Keratinocyte (primary cell): ENCODE results near the gene KEL. TPM values are rescaled to one million over a fixed set of nuclear protein-coding genes. Genes with fewer than 3 reads are reported as not detected.

Experiments used
- DNase-seq: peaks from one replicate; pipeline ENCODE4 v3.0.0-alpha.2; 2011; ENCODE audit warnings: low read depth, missing footprints, low spot score
- FAIRE-seq: peaks from 2 replicates; lab custom pipeline; 2011; peaks lifted over from hg19 to GRCh38; lab: Jason Lieb, UNC
- H2AFZ ChIP-seq: 2 replicates; pipeline ENCODE4 v1.6.0; 2012; ENCODE audit warnings: low read length, control low read depth, inconsistent platforms; ENCODE audit not compliant: control insufficient read depth
- H3K27ac ChIP-seq: 2 replicates; pipeline ENCODE4 v1.5.1; 2011; ENCODE audit warnings: low read length; ENCODE audit not compliant: control insufficient read depth, insufficient read depth
- H3K27me3 ChIP-seq: 3 replicates; pipeline ENCODE4 v1.6.0; 2011; ENCODE audit warnings: low read length; ENCODE audit not compliant: control insufficient read depth, insufficient read depth; ENCODE audit errors: extremely low read depth
- H3K36me3 ChIP-seq, 2 experiments: 2 replicates in 1 of 2; 3 replicates in 1 of 2; pipeline ENCODE4 v1.5.1; 2011; ENCODE audit warnings: low read length in 2 of 2, mild to moderate bottlenecking in 1 of 2; ENCODE audit not compliant: control insufficient read depth in 2 of 2, insufficient read depth in 2 of 2; ENCODE audit errors: extremely low read depth in 1 of 2
- H3K4me1 ChIP-seq: 3 replicates; pipeline ENCODE4 v1.5.1; 2011; ENCODE audit warnings: low read length; ENCODE audit not compliant: control insufficient read depth, insufficient read depth; ENCODE audit errors: extremely low read depth
- H3K4me2 ChIP-seq: 3 replicates; pipeline ENCODE4 v1.6.0; 2011; ENCODE audit warnings: low read depth, low read length; ENCODE audit not compliant: control insufficient read depth, insufficient read depth; ENCODE audit errors: extremely low read depth
- H3K4me3 ChIP-seq, 3 experiments: fragments of 200-600 bp in 1 of 3; sonication (generic) in 1 of 3; 2 replicates in 2 of 3; 3 replicates in 1 of 3; pipeline ENCODE4 v1.5.1; 2011 to 2016; ENCODE audit warnings: low read length in 3 of 3, mild to moderate bottlenecking in 3 of 3, control low read depth in 2 of 3, inconsistent platforms in 1 of 3, low read depth in 1 of 3, mixed read lengths in 1 of 3, mixed run types in 1 of 3, moderate library complexity in 1 of 3; ENCODE audit not compliant: control insufficient read depth in 2 of 3, insufficient read depth in 2 of 3; ENCODE audit errors: extremely low read depth in 1 of 3
- H3K79me2 ChIP-seq: 2 replicates; pipeline ENCODE4 v1.6.0; 2012; ENCODE audit warnings: low read length; ENCODE audit not compliant: control insufficient read depth, insufficient read depth
- H3K9ac ChIP-seq: 3 replicates; pipeline ENCODE4 v1.6.0; 2011; ENCODE audit warnings: low read length; ENCODE audit not compliant: control insufficient read depth, insufficient read depth; ENCODE audit errors: extremely low read depth
- H3K9me1 ChIP-seq: 3 replicates; pipeline ENCODE4 v1.6.0; 2011; ENCODE audit warnings: low read length; ENCODE audit not compliant: control insufficient read depth, insufficient read depth; ENCODE audit errors: extremely low read depth
- H3K9me3 ChIP-seq: 2 replicates; pipeline ENCODE4 v1.5.1; 2012; ENCODE audit warnings: low read depth, low read length; ENCODE audit not compliant: control insufficient read depth
- H4K20me1 ChIP-seq: 3 replicates; pipeline ENCODE4 v1.6.0; 2011; ENCODE audit warnings: low read length; ENCODE audit not compliant: control insufficient read depth, insufficient read depth; ENCODE audit errors: extremely low read depth
- CTCF ChIP-seq, 3 experiments: IDR thresholded peaks in 1 of 3; conservative IDR thresholded peaks in 1 of 3; optimal IDR thresholded peaks in 1 of 3; 2 replicates in 2 of 3; 3 replicates in 1 of 3; pipeline versions ENCODE3 to v1.5.1; 2011; ENCODE audit warnings: low read length in 3 of 3, mild to moderate bottlenecking in 3 of 3, moderate library complexity in 2 of 3, control low read depth in 1 of 3, inconsistent platforms in 1 of 3; ENCODE audit not compliant: insufficient read depth in 2 of 3; ENCODE audit errors: extremely low read depth in 1 of 3
- EZH2 ChIP-seq: IDR thresholded peaks from one replicate; pipeline ENCODE4 v1.6.1; 2012; ENCODE audit warnings: inconsistent platforms, mild to moderate bottlenecking, low read length, moderate library complexity
- dilution Hi-C: fragments of 300-500 bp; cut with MboI; formaldehyde crosslinking; loops from one replicate; pipeline ENCODE4 v1.7.0; 2020; ENCODE audit warnings: low sequenced_read_pairs; ENCODE audit not compliant: extremely low pct_ligation_motif_present
- polyA plus RNA-seq, 5 experiments: library from polyadenylated mRNA; depleted of rRNA in 3 of 5; stranded (reverse) in 3 of 5; stranded (forward) in 1 of 5; unstranded in 1 of 5; fragments of >200 nt; gene quantifications; 1 replicate in 1 of 5; 2 replicates in 3 of 5; 3 replicates in 1 of 5; pipeline versions ENCODE4 v1.2.1 to v1.2.3, GENCODE V29; 2011 to 2012; ENCODE audit warnings: missing spikeins in 2 of 5, low read depth in 1 of 5, low replicate concordance in 1 of 5

KEL gene
- polyA plus RNA-seq, 1 donor (not counting 4 experiments of a cell fraction or from before 2014, with no cell fraction given), result 0.09 TPM

DNA sequence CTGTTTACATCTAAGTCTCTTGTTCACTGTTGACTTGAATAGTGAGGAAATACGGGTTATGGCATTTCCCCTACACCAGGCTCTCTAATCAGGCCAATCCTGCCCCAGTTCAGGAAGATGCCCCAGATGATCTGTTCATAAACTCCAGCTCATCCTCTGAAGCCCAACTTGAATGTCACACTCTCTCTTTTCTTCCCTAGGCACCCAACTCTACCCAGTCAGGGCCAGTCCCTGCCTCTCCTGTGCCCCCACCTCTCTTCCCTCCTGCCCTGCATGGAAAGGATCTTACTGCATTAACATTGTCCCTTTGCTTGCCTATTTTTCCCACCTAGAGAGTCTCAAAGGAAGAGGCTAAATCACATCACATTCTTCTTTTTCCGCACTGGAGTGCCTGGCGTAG is 66.0 kb downstream of the KEL start:
- Histone ChIP-seq H2AFZ (no peak overlapping the region), H4K20me1 (no peaks in the 10 kb centered on the region)
- DNase-seq, result no peak

GRCh38 chr7:142894985-142895593 is 67.1 kb downstream of the KEL start:
- Histone ChIP-seq H3K79me2 (no peaks in the 10 kb centered on the region), H3K9ac (no peak overlapping the region), H3K4me2 (no peak overlapping the region), H3K4me1 (no peaks in the 10 kb centered on the region), H3K9me3 (no peaks in the 10 kb centered on the region), H3K27ac (no peak overlapping the region), H3K9me1 (no peaks in the 10 kb centered on the region), H2AFZ (no peak overlapping the region), H3K36me3 (no peaks in the 10 kb centered on the region), H3K27me3 (peaks cover 9% of the 10 kb centered on the region), H3K4me3 (no peak overlapping the region), H4K20me1 (no peaks in the 10 kb centered on the region)
- no peak for FAIRE-seq
- dilution Hi-C loops, result no loop called here
- TF ChIP-seq CTCF (optimal IDR thresholded peaks at IDR 0.05 in 1 of 3, IDR thresholded peaks at IDR 0.05 in 1 of 3, conservative IDR thresholded peaks at IDR 0.05 in 1 of 3; ENCODE audit: extremely low read depth in 1 of 3, insufficient read depth in 2 of 3, low read length in 3 of 3) (no peak), EZH2 (no peak)
- DNase-seq, result no peak

More for the DNA sequence above, 66.0 kb downstream of the KEL start:
- H3K79me2 ChIP-seq, result no peaks in the 10 kb centered on the region
- no peak overlapping the region for H3K4me2 ChIP-seq
- no peaks in the 10 kb centered on the region for H3K9me3 ChIP-seq
- H3K36me3 ChIP-seq, result no peaks in the 10 kb centered on the region
- peaks cover 9% of the 10 kb centered on the region for H3K27me3 ChIP-seq
- dilution Hi-C loops, result no loop called here
- H3K9ac ChIP-seq, result no peak overlapping the region
- no peak overlapping the region for H3K27ac ChIP-seq
- no peaks in the 10 kb centered on the region for H3K4me1 ChIP-seq
- no peaks in the 10 kb centered on the region for H3K9me1 ChIP-seq
- TF ChIP-seq EZH2 (no peak), CTCF (optimal IDR thresholded peaks at IDR 0.05 in 1 of 3, IDR thresholded peaks at IDR 0.05 in 1 of 3, conservative IDR thresholded peaks at IDR 0.05 in 1 of 3; ENCODE audit: extremely low read depth in 1 of 3, insufficient read depth in 2 of 3, low read length in 3 of 3) (no peak)
- no peak overlapping the region for H3K4me3 ChIP-seq
- no peak for FAIRE-seq
